CD4-positive, alpha-beta T cell treated with Interferon gamma for 1 hour (primary cell): ENCODE data around the gene BAZ2A.
"Not testable (repeated sequence)": the region's sequence is repeated elsewhere in the genome, so short reads cannot be mapped to it uniquely, and the experiment has no call there.

Experiments used
- DNase-seq: peaks from one replicate; pipeline ENCODE4 v3.0.0-alpha.2; 2020

BAZ2A gene

GRCh38 chr12:56591961-56592360, 38.2 kb downstream of the BAZ2A start:
- DNase-seq: no peak

- no peak for DNase-seq
Measured at GRCh38 chr12:56591126-56591525, 39.0 kb downstream of the BAZ2A start.

GRCh38 chr12:56590237-56590830, 39.8 kb downstream of the BAZ2A start:
- no peak for DNase-seq

- DNase-seq: no peak
Measured at GRCh38 chr12:56589783-56590182, 40.3 kb downstream of the BAZ2A start.

- no peak for DNase-seq
Measured at GRCh38 chr12:56585098-56585497, 45.0 kb downstream of the BAZ2A start.

- no peak for DNase-seq
Measured at GRCh38 chr12:56581418-56582145, 48.5 kb downstream of the BAZ2A start.

- DNase-seq: no peak
Measured at GRCh38 chr12:56578983-56579546, 51.1 kb downstream of the BAZ2A start.

- not testable (repeated sequence) for DNase-seq
Measured at GRCh38 chr12:56577248-56577647, 52.9 kb downstream of the BAZ2A start.

GRCh38 chr12:56574210-56574609, 55.9 kb downstream of the BAZ2A start:
- DNase-seq: no peak

- no peak for DNase-seq
Measured at GRCh38 chr12:56572288-56572687, 57.8 kb downstream of the BAZ2A start.

- DNase-seq: no peak
Measured at GRCh38 chr12:56571121-56571520, 59.0 kb downstream of the BAZ2A start.

GRCh38 chr12:56568146-56568545, 62.0 kb downstream of the BAZ2A start:
- DNase-seq: no peak

- no peak for DNase-seq
Measured at GRCh38 chr12:56565510-56566101, 64.5 kb downstream of the BAZ2A start.

- DNase-seq: no peak
Measured at GRCh38 chr12:56551070-56551469, 79.1 kb downstream of the BAZ2A start.

GRCh38 chr12:56546680-56547079, 83.4 kb downstream of the BAZ2A start:
- no peak for DNase-seq
